K562 (cell line): Measurements from ENCODE around the gene ALDOC.

Experiments used
- BMI1 ChIP-seq: fragments of 150-350 bp; IDR thresholded peaks from 2 replicates; pipeline ENCODE4 v1.6.1; 2014; ENCODE audit warnings: low read length
- BRD4 ChIP-seq: fragments of 200-600 bp; sonication (generic); IDR thresholded peaks from 2 replicates; pipeline ENCODE4 v1.6.1; 2017; ENCODE audit warnings: inconsistent platforms
- CTBP1 ChIP-seq: fragments of 450-650 bp; IDR thresholded peaks from 2 replicates; pipeline ENCODE4 v1.6.1; 2016; ENCODE audit warnings: borderline replicate concordance
- EP300 ChIP-seq: IDR thresholded peaks from 2 replicates; pipeline ENCODE4 v1.6.1; 2012; ENCODE audit warnings: low read length, improper control_type of control experiment
- KAT7 ChIP-seq: sonication (generic); formaldehyde crosslinking; IDR thresholded peaks from 2 replicates; pipeline ENCODE4 v1.8.0; 2022; ENCODE audit warnings: missing genetic modification reagents, mild to moderate bottlenecking, borderline replicate concordance
- SIN3A ChIP-seq, 2 experiments: fragments of 150-350 bp in 1 of 2; IDR thresholded peaks; 2 replicates each; pipeline ENCODE4 v1.6.1; 2011 to 2016; ENCODE audit warnings: borderline replicate concordance in 2 of 2, low read depth in 2 of 2, low read length in 2 of 2, mild to moderate bottlenecking in 2 of 2, moderate library complexity in 2 of 2; ENCODE audit not compliant: control insufficient read depth in 1 of 2
- SREBF1 ChIP-seq: fragments of 150-350 bp; IDR thresholded peaks from 2 replicates; pipeline ENCODE4 v1.6.1; 2014; ENCODE audit warnings: antibody characterized with exemption, low read depth, low read length, borderline replicate concordance
- TF ChIP-seq, protein P1 (sequence below): fragments of 250-450 bp; sonication (Bioruptor Pico); IDR thresholded peaks from 2 replicates; pipeline ENCODE4 v1.8.0; 2022; ENCODE audit warnings: inconsistent platforms
- TF ChIP-seq, protein P2 (sequence below): fragments of 450-650 bp; IDR thresholded peaks from 2 replicates; pipeline ENCODE4 v1.6.1; 2016; ENCODE audit warnings: borderline replicate concordance
- TF ChIP-seq, protein P3 (sequence below), 3 experiments: IDR thresholded peaks in 2 of 3; conservative IDR thresholded peaks in 1 of 3; 2 replicates each; pipeline ENCODE4 v1.5.1; 2011 to 2012; ENCODE audit warnings: low read length in 3 of 3, mild to moderate bottlenecking in 3 of 3, control low read depth in 2 of 3, improper control_type of control experiment in 1 of 3, inconsistent platforms in 1 of 3, low read depth in 1 of 3, mixed read lengths in 1 of 3, moderate library complexity in 1 of 3; ENCODE audit not compliant: insufficient read depth in 2 of 3
- TF ChIP-seq, protein P4 (sequence below), 2 experiments: fragments of 450-650 bp; formaldehyde crosslinking in 1 of 2; IDR thresholded peaks; 2 replicates each; pipeline versions ENCODE4 v1.4.0 to v1.6.1; 2014 to 2020; ENCODE audit warnings: mild to moderate bottlenecking in 2 of 2, borderline replicate concordance in 1 of 2, low read depth in 1 of 2
- TF ChIP-seq, protein P5 (sequence below): sonication (generic); formaldehyde crosslinking; IDR thresholded peaks from 2 replicates; pipeline ENCODE4 v1.8.1; 2022; ENCODE audit warnings: missing genetic modification reagents
- TF ChIP-seq, protein P6 (sequence below): fragments of 450-650 bp; IDR thresholded peaks from 2 replicates; pipeline ENCODE4 v1.6.1; 2016; ENCODE audit warnings: missing biosample characterization, missing genetic modification characterization

DNA sequence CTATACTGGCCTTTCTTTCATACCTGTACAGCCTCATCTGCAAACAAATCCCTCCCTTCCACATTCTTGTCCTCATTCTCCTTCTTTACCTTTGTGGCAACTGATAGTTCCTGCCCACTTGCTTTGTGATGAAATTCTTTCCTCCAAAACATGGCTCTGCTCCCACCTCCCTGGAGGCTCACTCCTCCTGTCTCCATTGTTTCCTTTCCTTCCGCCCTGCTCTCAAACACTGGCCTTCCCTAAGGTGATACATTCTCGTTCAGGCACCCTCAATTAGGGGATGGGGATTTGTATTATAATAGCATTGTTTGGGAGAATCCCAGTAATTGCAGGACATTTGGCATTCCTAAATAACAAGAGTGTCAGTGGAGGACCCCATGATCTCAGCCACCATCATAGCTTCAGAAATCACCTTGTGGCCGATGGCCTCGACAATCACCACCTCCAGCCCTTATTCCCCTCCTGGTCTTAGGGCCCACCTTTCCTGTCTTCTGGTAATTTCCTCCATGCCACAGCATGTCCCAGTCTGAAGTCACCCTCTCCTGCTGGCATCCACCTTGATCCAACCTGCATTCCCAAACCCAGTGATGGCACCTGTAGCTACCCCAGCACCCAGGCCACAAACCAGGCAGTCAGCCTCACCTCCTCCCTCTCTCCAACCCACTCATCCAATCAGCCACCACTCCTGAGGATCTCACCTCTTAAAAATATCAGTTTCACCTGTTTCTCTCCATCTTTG, 32.1 kb downstream of the ALDOC start:
- TF ChIP-seq BRD4, result no peak
- TF ChIP-seq, protein P1, sequence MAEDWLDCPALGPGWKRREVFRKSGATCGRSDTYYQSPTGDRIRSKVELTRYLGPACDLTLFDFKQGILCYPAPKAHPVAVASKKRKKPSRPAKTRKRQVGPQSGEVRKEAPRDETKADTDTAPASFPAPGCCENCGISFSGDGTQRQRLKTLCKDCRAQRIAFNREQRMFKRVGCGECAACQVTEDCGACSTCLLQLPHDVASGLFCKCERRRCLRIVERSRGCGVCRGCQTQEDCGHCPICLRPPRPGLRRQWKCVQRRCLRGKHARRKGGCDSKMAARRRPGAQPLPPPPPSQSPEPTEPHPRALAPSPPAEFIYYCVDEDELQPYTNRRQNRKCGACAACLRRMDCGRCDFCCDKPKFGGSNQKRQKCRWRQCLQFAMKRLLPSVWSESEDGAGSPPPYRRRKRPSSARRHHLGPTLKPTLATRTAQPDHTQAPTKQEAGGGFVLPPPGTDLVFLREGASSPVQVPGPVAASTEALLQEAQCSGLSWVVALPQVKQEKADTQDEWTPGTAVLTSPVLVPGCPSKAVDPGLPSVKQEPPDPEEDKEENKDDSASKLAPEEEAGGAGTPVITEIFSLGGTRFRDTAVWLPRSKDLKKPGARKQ (CRISPR knock-in tag), result no peak
- TF ChIP-seq BMI1, result no peak
- TF ChIP-seq, protein P2, sequence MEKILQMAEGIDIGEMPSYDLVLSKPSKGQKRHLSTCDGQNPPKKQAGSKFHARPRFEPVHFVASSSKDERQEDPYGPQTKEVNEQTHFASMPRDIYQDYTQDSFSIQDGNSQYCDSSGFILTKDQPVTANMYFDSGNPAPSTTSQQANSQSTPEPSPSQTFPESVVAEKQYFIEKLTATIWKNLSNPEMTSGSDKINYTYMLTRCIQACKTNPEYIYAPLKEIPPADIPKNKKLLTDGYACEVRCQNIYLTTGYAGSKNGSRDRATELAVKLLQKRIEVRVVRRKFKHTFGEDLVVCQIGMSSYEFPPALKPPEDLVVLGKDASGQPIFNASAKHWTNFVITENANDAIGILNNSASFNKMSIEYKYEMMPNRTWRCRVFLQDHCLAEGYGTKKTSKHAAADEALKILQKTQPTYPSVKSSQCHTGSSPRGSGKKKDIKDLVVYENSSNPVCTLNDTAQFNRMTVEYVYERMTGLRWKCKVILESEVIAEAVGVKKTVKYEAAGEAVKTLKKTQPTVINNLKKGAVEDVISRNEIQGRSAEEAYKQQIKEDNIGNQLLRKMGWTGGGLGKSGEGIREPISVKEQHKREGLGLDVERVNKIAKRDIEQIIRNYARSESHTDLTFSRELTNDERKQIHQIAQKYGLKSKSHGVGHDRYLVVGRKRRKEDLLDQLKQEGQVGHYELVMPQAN, result no peak
- no peak for TF ChIP-seq SREBF1
- TF ChIP-seq, protein P3, sequence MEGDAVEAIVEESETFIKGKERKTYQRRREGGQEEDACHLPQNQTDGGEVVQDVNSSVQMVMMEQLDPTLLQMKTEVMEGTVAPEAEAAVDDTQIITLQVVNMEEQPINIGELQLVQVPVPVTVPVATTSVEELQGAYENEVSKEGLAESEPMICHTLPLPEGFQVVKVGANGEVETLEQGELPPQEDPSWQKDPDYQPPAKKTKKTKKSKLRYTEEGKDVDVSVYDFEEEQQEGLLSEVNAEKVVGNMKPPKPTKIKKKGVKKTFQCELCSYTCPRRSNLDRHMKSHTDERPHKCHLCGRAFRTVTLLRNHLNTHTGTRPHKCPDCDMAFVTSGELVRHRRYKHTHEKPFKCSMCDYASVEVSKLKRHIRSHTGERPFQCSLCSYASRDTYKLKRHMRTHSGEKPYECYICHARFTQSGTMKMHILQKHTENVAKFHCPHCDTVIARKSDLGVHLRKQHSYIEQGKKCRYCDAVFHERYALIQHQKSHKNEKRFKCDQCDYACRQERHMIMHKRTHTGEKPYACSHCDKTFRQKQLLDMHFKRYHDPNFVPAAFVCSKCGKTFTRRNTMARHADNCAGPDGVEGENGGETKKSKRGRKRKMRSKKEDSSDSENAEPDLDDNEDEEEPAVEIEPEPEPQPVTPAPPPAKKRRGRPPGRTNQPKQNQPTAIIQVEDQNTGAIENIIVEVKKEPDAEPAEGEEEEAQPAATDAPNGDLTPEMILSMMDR (IDR thresholded peaks at IDR 0.05 in 2 of 3, conservative IDR thresholded peaks at IDR 0.05 in 1 of 3; ENCODE audit: insufficient read depth in 2 of 3, low read depth in 1 of 3, low read length in 3 of 3), result no peak
- TF ChIP-seq SIN3A (IDR thresholded peaks at IDR 0.05; ENCODE audit: borderline replicate concordance in 2 of 2, control insufficient read depth in 1 of 2, low read depth in 2 of 2, low read length in 2 of 2), result no peak
- TF ChIP-seq, protein P4, sequence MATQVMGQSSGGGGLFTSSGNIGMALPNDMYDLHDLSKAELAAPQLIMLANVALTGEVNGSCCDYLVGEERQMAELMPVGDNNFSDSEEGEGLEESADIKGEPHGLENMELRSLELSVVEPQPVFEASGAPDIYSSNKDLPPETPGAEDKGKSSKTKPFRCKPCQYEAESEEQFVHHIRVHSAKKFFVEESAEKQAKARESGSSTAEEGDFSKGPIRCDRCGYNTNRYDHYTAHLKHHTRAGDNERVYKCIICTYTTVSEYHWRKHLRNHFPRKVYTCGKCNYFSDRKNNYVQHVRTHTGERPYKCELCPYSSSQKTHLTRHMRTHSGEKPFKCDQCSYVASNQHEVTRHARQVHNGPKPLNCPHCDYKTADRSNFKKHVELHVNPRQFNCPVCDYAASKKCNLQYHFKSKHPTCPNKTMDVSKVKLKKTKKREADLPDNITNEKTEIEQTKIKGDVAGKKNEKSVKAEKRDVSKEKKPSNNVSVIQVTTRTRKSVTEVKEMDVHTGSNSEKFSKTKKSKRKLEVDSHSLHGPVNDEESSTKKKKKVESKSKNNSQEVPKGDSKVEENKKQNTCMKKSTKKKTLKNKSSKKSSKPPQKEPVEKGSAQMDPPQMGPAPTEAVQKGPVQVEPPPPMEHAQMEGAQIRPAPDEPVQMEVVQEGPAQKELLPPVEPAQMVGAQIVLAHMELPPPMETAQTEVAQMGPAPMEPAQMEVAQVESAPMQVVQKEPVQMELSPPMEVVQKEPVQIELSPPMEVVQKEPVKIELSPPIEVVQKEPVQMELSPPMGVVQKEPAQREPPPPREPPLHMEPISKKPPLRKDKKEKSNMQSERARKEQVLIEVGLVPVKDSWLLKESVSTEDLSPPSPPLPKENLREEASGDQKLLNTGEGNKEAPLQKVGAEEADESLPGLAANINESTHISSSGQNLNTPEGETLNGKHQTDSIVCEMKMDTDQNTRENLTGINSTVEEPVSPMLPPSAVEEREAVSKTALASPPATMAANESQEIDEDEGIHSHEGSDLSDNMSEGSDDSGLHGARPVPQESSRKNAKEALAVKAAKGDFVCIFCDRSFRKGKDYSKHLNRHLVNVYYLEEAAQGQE (IDR thresholded peaks at IDR 0.05; ENCODE audit: borderline replicate concordance), result no peak
- TF ChIP-seq, protein P4 (CRISPR knock-in tag; IDR thresholded peaks at IDR 0.05; ENCODE audit: low read depth), result no peak
- TF ChIP-seq, protein P5, sequence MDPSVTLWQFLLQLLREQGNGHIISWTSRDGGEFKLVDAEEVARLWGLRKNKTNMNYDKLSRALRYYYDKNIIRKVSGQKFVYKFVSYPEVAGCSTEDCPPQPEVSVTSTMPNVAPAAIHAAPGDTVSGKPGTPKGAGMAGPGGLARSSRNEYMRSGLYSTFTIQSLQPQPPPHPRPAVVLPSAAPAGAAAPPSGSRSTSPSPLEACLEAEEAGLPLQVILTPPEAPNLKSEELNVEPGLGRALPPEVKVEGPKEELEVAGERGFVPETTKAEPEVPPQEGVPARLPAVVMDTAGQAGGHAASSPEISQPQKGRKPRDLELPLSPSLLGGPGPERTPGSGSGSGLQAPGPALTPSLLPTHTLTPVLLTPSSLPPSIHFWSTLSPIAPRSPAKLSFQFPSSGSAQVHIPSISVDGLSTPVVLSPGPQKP, result no peak
- no peak for TF ChIP-seq CTBP1
- TF ChIP-seq, protein P6, sequence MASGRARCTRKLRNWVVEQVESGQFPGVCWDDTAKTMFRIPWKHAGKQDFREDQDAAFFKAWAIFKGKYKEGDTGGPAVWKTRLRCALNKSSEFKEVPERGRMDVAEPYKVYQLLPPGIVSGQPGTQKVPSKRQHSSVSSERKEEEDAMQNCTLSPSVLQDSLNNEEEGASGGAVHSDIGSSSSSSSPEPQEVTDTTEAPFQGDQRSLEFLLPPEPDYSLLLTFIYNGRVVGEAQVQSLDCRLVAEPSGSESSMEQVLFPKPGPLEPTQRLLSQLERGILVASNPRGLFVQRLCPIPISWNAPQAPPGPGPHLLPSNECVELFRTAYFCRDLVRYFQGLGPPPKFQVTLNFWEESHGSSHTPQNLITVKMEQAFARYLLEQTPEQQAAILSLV (tag), result no peak
- TF ChIP-seq KAT7 (CRISPR knock-in tag), result no peak
- TF ChIP-seq EP300, result no peak
